Panc1 (cell line): Measurements from ENCODE around the gene ZNF775. TPM values are rescaled to one million over a fixed set of nuclear protein-coding genes. Genes with fewer than 3 reads are reported as not detected.

Source experiments
- total RNA-seq: library from RNA; stranded (reverse); gene quantifications from one replicate; pipeline ENCODE4 v1.2.1, GENCODE V29; 2021; ENCODE audit not compliant: unreplicated experiment

Gene ZNF775
- total RNA-seq, 1 experiment from 2014 or later, result 14.7 TPM

Other genes starting within 250 kb of the ZNF775 start
- 13.8 TPM for gene LRRC61, start 56.0 kb upstream of the ZNF775 start, total RNA-seq
- gene ACTR3C, start 55.8 kb upstream of the ZNF775 start, total RNA-seq, result 6.5 TPM
- gene RARRES2, start 37.7 kb upstream of the ZNF775 start, total RNA-seq, result 1.1 TPM
- gene REPIN1, start 10.5 kb upstream of the ZNF775 start, total RNA-seq, result 209 TPM
- gene GIMAP8, start 71.3 kb downstream of the ZNF775 start, total RNA-seq, result 0.10 TPM
- 0.33 TPM for gene GIMAP7, start 135.5 kb downstream of the ZNF775 start, total RNA-seq
- gene GIMAP4, start 188.1 kb downstream of the ZNF775 start, total RNA-seq, result 0.26 TPM